H1 (cell line): ENCODE measurements around the gene DDOST. TPM values are rescaled to one million over a fixed set of nuclear protein-coding genes. Genes with fewer than 3 reads are reported as not detected.

ENCODE experiments used
- BRCA1 ChIP-seq: IDR thresholded peaks from 2 replicates; pipeline ENCODE4 v1.6.1; 2012; ENCODE audit warnings: low read depth, low read length, improper control_type of control experiment
- EP300 ChIP-seq, 2 experiments: IDR thresholded peaks; 1 replicate in 1 of 2; 2 replicates in 1 of 2; pipeline ENCODE4 v1.6.1; 2011 to 2012; ENCODE audit warnings: low read depth in 2 of 2, low read length in 2 of 2, mild to moderate bottlenecking in 2 of 2, borderline replicate concordance in 1 of 2, inconsistent platforms in 1 of 2, moderate library complexity in 1 of 2
- TAF7 ChIP-seq: optimal IDR thresholded peaks from 2 replicates; pipeline ENCODE3; 2011; ENCODE audit warnings: low read depth, mild to moderate bottlenecking, inconsistent platforms, low read length, moderate library complexity, borderline replicate concordance
- polyA plus RNA-seq, 7 experiments: library from polyadenylated mRNA; depleted of rRNA in 3 of 7; stranded (reverse) in 5 of 7; unstranded in 2 of 7; fragments of >200 nt in 5 of 7; fragments of 200-250 nt in 2 of 7; gene quantifications; 1 replicate in 5 of 7; 2 replicates in 1 of 7; 4 replicates in 1 of 7; pipeline versions ENCODE4 v1.2.1 to v1.2.3, GENCODE V29; 2011 to 2013; ENCODE audit warnings: missing spikeins in 2 of 7, mixed read lengths in 2 of 7
- total RNA-seq: library from RNA; stranded (reverse); fragmentation: NEBNext Ultra II Directional; extraction: Animal tissue kit (Norgen Biotek cat#: 25700); gene quantifications from 2 replicates; pipeline ENCODE4 v1.2.1, GENCODE V29; 2021

The DDOST gene
- total and polyA plus RNA-seq, 2 of the 8 experiments (the other 6 are each of a cell fraction or from before 2014, with no cell fraction given) = 253 to 336 TPM

- TF ChIP-seq TAF7 (no peak), BRCA1 (no peak), EP300 (IDR thresholded peaks at IDR 0.05; ENCODE audit: borderline replicate concordance in 1 of 2, low read depth in 2 of 2, low read length in 2 of 2) (no peak)
Observed at GRCh38 chr1:20706841-20707240, 45.7 kb upstream of the DDOST start (continued).
